Activated CD8-positive, alpha-beta memory T cell treated with anti-CD3 and anti-CD28 coated beads for 1 hour (primary cell): Measurements from ENCODE around the gene MINDY2.
"Not testable (repeated sequence)": the region's sequence is repeated elsewhere in the genome, so short reads cannot be mapped to it uniquely, and the experiment has no call there.

ENCODE experiments used
- DNase-seq, 2 donors: peaks; one replicate each; pipeline ENCODE4 v3.0.0-alpha.2; 2020; ENCODE audit warnings: low read depth in 1 of 2; ENCODE audit errors: extremely low read depth in 1 of 2

The MINDY2 gene

GRCh38 chr15:58823267-58823666, 52.2 kb downstream of the MINDY2 start:
- not testable (repeated sequence) for DNase-seq

- no peak for DNase-seq
These were observed 59.5 kb downstream of the MINDY2 start for GRCh38 chr15:58830556-58830955.

GRCh38 chr15:58833681-58834426, 62.8 kb downstream of the MINDY2 start:
- DNase-seq: not testable (repeated sequence)

- DNase-seq: no peak
These were observed 68.4 kb downstream of the MINDY2 start for GRCh38 chr15:58839485-58839884.

DNA sequence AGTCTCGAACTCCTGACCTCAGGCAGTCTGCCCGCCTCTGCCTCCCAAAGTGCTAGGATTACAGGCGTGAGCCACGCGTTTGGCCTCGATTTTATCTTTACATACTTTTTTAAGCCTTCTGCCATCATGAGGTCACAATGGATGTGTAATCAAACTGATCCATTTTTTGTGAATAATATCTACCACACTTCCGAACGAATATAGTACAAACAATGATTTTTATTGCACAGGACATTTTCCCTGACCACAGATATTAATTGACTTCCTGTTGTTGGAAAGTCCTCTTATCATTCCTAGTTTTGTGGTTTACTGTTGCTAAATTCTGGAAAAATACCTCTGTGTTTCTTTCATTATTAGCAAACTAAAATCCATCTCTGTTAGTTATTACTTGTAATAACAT, 68.9 kb downstream of the MINDY2 start:
- DNase-seq: no peak

- DNase-seq: no peak
These were observed 71.8 kb downstream of the MINDY2 start for GRCh38 chr15:58842713-58843396.

- not testable (repeated sequence) for DNase-seq
These were observed 80.1 kb downstream of the MINDY2 start for GRCh38 chr15:58851205-58851604.

- DNase-seq: no peak
These were observed 81.2 kb downstream of the MINDY2 start for GRCh38 chr15:58852347-58852746.

DNA sequence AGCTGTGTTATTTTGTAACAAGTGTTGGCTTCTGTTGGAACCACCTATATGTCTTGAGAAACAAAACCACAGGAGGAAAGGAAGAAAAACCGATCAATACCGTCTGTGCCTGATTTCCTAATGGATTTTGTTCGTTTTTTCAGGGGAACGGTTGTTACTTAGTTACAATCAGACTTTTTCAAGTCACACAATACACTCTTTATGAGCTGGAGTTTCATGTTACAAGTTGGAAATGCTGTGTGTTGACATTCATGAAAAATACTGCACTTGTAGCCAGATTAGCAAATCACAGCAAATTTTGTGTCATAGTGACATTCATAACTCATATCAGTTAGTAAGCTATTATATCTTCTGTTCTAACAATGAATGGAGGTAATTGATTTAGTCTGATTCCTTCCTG, 83.5 kb downstream of the MINDY2 start:
- DNase-seq: no peak

DNA sequence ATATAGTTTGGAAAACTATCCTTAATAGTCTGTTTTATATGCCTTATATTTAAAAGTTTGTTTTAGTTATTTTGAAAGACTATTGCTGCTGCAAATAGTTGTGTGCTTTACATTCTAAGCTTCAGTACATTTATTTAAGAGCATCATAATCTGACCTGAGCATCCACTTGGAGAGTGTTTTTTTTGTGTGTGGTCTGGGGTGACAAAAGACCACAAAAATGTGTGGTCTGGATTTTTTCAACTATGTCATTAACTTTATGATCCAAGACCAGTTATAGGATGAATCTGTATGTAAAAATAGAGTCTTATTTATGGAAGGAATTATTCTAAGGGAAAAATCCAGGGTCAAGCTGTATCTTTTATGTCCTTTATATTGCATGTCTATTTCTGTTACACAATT, 85.0 kb downstream of the MINDY2 start:
- no peak for DNase-seq

- DNase-seq: not testable (repeated sequence)
These were observed 85.5 kb downstream of the MINDY2 start for GRCh38 chr15:58856621-58857020.

GRCh38 chr15:58862326-58862725, 91.2 kb downstream of the MINDY2 start:
- no peak for DNase-seq

DNA sequence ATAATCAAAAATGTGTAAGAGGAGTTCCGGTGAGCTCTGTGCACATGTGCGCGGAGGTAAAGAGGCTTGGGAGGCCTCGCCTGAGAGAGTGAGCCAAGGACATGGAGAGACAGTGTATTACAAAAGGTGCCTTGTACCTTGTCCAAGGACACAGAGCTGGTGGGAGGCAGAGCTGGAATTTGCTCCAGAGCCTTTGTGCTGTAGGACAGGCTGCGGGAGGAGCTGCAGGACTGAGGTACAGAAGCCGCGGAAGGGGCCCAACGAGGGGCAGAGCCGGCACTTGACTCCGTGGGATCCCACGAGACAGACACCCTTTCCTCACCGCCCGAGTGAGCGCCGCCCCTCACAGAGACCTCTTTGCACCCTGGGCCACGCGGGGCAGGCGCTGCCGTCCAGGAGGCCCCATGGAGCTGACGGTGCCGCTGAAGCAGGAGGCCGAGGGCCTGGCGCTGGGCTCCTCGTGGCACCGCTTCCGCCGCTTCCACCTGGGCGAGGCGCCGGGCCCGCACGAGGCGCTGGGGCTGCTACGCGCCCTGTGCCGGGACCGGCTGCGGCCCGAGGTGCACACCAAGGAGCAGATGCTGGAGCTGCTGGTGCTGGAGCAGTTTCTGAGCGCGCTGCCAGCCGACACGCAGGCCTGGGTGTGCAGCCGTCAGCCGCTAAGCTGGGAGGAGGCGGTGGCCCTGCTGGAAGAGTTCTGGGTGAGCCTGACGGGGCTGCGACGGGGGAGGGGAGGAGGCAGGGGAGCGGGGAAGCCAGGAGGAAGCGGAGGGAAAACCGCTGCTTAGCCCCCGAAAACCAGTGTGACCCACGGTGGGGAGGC, 93.7 kb downstream of the MINDY2 start:
- DNase-seq: no peak

- no peak for DNase-seq
These were observed 94.4 kb downstream of the MINDY2 start for GRCh38 chr15:58865425-58865880.

GRCh38 chr15:58867926-58868325, 96.8 kb downstream of the MINDY2 start:
- DNase-seq: no peak

GRCh38 chr15:58870451-58870850, 99.3 kb downstream of the MINDY2 start:
- no peak for DNase-seq

DNA sequence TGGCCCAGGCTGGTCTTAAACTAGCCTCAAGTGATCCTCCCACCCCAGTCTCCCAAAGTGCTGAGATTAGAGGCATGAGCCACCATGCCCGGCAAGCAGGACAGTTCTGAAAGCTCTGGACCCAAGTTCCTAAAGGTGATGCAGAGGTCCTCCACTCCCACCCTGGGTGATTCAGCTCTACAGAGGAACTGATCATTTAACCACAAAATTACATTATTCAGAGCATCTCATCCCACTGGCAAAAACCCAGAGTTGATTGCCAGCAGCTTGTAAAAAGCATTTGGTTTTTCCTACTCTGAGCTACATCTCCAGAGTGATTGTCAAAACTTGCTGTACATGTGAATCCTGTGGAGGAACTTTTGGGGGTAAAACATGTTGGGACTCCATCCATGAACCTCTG, 102.2 kb downstream of the MINDY2 start:
- no peak for DNase-seq

GRCh38 chr15:58875343-58875742, 104.2 kb downstream of the MINDY2 start:
- no peak for DNase-seq

DNA sequence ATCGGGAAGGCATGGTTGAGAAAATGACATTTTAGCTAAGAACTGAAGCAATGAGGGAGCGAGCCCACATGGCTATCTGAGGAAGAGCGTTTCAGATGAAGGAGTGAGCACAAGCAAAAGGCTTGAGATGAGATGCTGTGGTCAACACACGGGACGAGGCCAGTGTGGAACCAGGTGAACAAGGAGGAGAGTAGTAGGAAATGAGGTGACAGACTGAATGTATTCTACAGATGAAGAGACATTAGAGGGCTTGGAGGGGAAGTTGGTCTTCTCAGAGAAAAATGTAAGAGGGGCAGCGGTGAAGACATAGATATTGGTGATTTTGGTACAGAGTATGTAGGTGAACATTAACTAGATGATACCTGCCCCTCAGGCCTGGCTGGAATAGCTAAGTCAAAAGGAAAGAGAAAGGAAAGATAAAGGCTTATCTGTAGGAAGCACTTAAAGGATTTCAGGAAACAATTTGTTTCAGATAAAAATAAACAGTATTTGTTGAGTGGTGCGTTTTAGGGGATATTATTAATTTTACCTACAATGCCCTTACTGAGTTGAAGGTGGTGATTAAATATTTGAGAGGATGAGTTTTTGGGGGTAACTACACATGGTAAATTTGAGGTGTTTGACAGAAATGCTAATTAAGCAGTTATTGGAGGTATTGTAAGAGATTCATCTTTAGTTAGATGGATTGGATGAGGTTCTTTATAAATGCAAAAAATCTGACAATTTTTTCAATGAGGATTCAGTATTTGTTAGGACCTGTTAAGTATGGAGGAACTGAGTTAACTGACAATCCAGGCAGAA, 105.4 kb downstream of the MINDY2 start:
- DNase-seq: no peak

DNA sequence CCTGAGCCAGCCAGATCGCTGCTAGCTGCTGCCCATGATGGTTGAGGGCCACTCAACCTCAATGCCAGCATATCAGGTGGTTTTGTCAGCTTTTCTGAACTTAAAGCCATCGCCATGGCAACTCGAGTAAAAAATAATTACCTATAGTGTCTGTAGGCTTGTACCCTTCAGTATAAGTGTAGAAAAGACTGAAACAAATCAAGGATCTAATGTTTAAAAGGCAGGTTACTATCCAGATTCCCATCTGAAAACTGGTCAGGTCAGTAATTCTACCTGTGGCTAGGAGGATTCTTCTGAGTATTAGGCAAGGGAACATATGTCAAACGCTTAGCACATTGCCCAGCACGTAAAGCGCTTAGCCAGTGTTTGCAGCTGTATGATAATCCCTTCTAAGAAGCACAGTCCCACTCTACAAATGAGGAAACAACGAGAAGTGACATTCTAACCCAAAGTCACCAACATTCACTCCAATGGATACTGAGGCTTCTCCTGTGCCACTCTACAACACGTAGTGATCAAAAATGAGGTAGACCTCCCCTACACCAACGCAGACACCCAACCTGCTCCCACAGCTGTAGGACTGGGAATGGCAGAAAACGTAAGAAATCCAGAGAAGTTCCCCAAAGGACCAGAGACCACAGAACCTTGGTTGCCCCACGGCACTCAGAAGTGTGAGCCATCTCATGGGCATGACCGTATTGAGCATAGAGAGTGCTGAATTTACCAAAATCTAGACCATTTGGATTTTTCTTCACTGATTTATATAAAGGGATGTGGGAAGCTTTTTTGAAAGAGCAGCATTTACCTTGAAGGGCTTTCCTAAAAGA, 107.1 kb downstream of the MINDY2 start:
- DNase-seq: no peak
